OCI-LY7 (cell line): ENCODE data around the gene DHRSX.

ENCODE experiments used
- EZH2phosphoT487 ChIP-seq: fragments of 200-600 bp; sonication (generic); IDR thresholded peaks from 2 replicates; pipeline ENCODE4 v1.6.1; 2018; ENCODE audit warnings: low read depth, borderline replicate concordance, mild to moderate bottlenecking, mixed run types, antibody characterized with exemption, low read length, moderate library complexity, mixed read lengths
- TF ChIP-seq, protein P1 (sequence below): fragments of 200-600 bp; sonication (generic); conservative IDR thresholded peaks from 2 replicates; pipeline ENCODE4 v1.5.1; 2014; ENCODE audit warnings: mild to moderate bottlenecking, antibody characterized with exemption, low read length, moderate library complexity, mixed read lengths

- TF ChIP-seq, protein P1, sequence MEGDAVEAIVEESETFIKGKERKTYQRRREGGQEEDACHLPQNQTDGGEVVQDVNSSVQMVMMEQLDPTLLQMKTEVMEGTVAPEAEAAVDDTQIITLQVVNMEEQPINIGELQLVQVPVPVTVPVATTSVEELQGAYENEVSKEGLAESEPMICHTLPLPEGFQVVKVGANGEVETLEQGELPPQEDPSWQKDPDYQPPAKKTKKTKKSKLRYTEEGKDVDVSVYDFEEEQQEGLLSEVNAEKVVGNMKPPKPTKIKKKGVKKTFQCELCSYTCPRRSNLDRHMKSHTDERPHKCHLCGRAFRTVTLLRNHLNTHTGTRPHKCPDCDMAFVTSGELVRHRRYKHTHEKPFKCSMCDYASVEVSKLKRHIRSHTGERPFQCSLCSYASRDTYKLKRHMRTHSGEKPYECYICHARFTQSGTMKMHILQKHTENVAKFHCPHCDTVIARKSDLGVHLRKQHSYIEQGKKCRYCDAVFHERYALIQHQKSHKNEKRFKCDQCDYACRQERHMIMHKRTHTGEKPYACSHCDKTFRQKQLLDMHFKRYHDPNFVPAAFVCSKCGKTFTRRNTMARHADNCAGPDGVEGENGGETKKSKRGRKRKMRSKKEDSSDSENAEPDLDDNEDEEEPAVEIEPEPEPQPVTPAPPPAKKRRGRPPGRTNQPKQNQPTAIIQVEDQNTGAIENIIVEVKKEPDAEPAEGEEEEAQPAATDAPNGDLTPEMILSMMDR, result no peak
- no peak for TF ChIP-seq EZH2phosphoT487
These were observed 39.7 kb upstream of the DHRSX start for GRCh38 chrX:2540426-2540947.
